A673 (cell line): Measurements from ENCODE around the gene TNS1.

ENCODE experiments used
- EZH2 ChIP-seq: fragments of 200-600 bp; sonication (generic); IDR thresholded peaks from 2 replicates; pipeline ENCODE4 v1.6.1; 2017; ENCODE audit warnings: borderline replicate concordance, low read depth, mild to moderate bottlenecking, mixed read lengths, antibody characterized with exemption, low read length; ENCODE audit not compliant: poor library complexity, severe bottlenecking
- TF ChIP-seq, protein P1 (sequence below): fragments of 300-800, 200-600 bp; sonication (generic); conservative IDR thresholded peaks from 2 replicates; pipeline ENCODE4 v1.5.1; 2017; ENCODE audit warnings: low read depth, mild to moderate bottlenecking, antibody characterized with exemption, low read length, moderate library complexity, mixed read lengths

DNA sequence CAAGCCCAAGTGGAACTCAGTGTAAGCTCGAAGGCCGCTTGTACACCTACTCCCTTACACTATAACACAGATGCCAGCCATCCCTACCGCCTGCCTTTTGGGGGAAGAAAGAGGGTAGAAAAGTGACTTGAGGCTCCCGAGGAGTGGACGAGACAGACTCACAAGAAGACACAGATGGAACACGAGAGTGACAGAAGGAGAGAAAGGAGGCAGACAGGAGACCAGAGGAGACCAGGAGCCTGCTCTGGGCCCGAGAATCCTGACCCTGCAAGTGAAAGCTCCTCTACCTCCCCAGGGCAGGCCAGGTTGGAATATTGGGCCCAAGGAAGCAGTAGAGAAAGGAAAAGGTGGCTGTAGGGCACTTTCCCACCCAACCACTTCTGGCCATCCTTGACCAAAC, 23.4 kb upstream of the TNS1 start:
- TF ChIP-seq, protein P1, sequence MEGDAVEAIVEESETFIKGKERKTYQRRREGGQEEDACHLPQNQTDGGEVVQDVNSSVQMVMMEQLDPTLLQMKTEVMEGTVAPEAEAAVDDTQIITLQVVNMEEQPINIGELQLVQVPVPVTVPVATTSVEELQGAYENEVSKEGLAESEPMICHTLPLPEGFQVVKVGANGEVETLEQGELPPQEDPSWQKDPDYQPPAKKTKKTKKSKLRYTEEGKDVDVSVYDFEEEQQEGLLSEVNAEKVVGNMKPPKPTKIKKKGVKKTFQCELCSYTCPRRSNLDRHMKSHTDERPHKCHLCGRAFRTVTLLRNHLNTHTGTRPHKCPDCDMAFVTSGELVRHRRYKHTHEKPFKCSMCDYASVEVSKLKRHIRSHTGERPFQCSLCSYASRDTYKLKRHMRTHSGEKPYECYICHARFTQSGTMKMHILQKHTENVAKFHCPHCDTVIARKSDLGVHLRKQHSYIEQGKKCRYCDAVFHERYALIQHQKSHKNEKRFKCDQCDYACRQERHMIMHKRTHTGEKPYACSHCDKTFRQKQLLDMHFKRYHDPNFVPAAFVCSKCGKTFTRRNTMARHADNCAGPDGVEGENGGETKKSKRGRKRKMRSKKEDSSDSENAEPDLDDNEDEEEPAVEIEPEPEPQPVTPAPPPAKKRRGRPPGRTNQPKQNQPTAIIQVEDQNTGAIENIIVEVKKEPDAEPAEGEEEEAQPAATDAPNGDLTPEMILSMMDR, result no peak
- TF ChIP-seq EZH2, result no peak
